Aorta (tissue), 5 donors: Measurements from ENCODE around the gene KMT2E. TPM values are rescaled to one million over a fixed set of nuclear protein-coding genes. Genes with fewer than 3 reads are reported as not detected.

Source experiments
- ATAC-seq: fragments of 200-7000 bp; cut with Tn5 transposase; one replicate; pipeline ENCODE4 v1.9.1; 2022; ENCODE audit warnings: moderate library complexity; ENCODE audit not compliant: low FRiP score
- DNase-seq, 2 donors: peaks; one replicate each; pipeline ENCODE4 v3.0.0-alpha.2; 2020
- H3K27ac ChIP-seq, 2 donors: one replicate each; pipeline ENCODE4 v1.5.1; 2013; ENCODE audit warnings: low read length in 2 of 2, mild to moderate bottlenecking in 2 of 2, moderate library complexity in 2 of 2, control low read depth in 1 of 2, inconsistent platforms in 1 of 2, low read depth in 1 of 2
- H3K27me3 ChIP-seq, 2 donors: one replicate each; pipeline ENCODE4 v1.6.1; 2013; ENCODE audit warnings: control low read depth in 1 of 2, low read length in 1 of 2, mild to moderate bottlenecking in 1 of 2, moderate library complexity in 1 of 2; ENCODE audit not compliant: insufficient read depth in 2 of 2, control insufficient read depth in 1 of 2
- H3K36me3 ChIP-seq, 2 donors: one replicate each; pipeline ENCODE4 v1.6.1; 2013; ENCODE audit warnings: control low read depth in 1 of 2, low read length in 1 of 2, mild to moderate bottlenecking in 1 of 2; ENCODE audit not compliant: insufficient read depth in 2 of 2, control insufficient read depth in 1 of 2
- H3K4me1 ChIP-seq, 2 donors: one replicate each; pipeline ENCODE4 v1.6.1; 2013; ENCODE audit warnings: low read length in 2 of 2, control low read depth in 1 of 2, mild to moderate bottlenecking in 1 of 2, moderate library complexity in 1 of 2; ENCODE audit not compliant: insufficient read depth in 2 of 2, control insufficient read depth in 1 of 2
- H3K4me3 ChIP-seq, 2 donors: one replicate each; pipeline ENCODE4 v1.5.1; 2013; ENCODE audit warnings: low read length in 2 of 2, control low read depth in 1 of 2, mild to moderate bottlenecking in 1 of 2
- H3K9me3 ChIP-seq: one replicate; pipeline ENCODE4 v1.6.1; 2013; ENCODE audit warnings: mild to moderate bottlenecking, low read length; ENCODE audit not compliant: control insufficient read depth
- WGBS, 2 donors: extraction: QIAGEN DNeasy Blood & Tissue Kit; methylation state at CpG; one replicate each; pipeline ENCODE4 v1.1.7; 2013; 5-methylcytosine and 5-hydroxymethylcytosine counted together
- intact Hi-C, 2 donors: fragments of 100-400 bp; cut with DNase I; formaldehyde crosslinking; loops; one replicate each; pipeline versions ENCODE4 v1.14.2 to v1.15.0; 2022
- long read RNA-seq, 2 donors: library from polyadenylated mRNA; unstranded; transcript quantifications; one replicate each; pipeline ENCODE4 v2.0.0, GENCODE V29; 2020 to 2021
- polyA plus RNA-seq, 2 donors: library from polyadenylated mRNA; stranded (reverse); fragments of 200-250 nt; gene quantifications; one replicate each; pipeline ENCODE4 v1.2.3, GENCODE V29; 2013
- total RNA-seq, 2 donors: library from RNA; stranded (reverse); fragmentation: NEBNext Ultra II Directional; extraction: Animal tissue kit (Norgen Biotek cat#: 25700); gene quantifications; one replicate each; pipeline ENCODE4 v1.2.1, GENCODE V29; 2021
- donor health status: healthy with polysubstance abuse.
- donor health status: Bipolar disorder and iron deficiency.
- donor health status: DM: no; HTN: no; CAD: no.
- donor health status: DM: no; HTN: no; CAD: no.
- donor health status: DM: yes; HTN: yes; CAD: no.

The KMT2E gene, protein sequence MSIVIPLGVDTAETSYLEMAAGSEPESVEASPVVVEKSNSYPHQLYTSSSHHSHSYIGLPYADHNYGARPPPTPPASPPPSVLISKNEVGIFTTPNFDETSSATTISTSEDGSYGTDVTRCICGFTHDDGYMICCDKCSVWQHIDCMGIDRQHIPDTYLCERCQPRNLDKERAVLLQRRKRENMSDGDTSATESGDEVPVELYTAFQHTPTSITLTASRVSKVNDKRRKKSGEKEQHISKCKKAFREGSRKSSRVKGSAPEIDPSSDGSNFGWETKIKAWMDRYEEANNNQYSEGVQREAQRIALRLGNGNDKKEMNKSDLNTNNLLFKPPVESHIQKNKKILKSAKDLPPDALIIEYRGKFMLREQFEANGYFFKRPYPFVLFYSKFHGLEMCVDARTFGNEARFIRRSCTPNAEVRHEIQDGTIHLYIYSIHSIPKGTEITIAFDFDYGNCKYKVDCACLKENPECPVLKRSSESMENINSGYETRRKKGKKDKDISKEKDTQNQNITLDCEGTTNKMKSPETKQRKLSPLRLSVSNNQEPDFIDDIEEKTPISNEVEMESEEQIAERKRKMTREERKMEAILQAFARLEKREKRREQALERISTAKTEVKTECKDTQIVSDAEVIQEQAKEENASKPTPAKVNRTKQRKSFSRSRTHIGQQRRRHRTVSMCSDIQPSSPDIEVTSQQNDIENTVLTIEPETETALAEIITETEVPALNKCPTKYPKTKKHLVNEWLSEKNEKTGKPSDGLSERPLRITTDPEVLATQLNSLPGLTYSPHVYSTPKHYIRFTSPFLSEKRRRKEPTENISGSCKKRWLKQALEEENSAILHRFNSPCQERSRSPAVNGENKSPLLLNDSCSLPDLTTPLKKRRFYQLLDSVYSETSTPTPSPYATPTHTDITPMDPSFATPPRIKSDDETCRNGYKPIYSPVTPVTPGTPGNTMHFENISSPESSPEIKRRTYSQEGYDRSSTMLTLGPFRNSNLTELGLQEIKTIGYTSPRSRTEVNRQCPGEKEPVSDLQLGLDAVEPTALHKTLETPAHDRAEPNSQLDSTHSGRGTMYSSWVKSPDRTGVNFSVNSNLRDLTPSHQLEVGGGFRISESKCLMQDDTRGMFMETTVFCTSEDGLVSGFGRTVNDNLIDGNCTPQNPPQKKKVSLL (N-terminal part only)
- total RNA-seq (100 to 1,000 TPM; 143 to 156 TPM), polyA plus RNA-seq (10 to 100 TPM; 16.5 to 25.4 TPM)
- long read RNA-seq, donor 1, transcript KMT2E-207 (15 exons, 2,523 nt): minor isoform, 8 of 380 reads
- long read RNA-seq, donor 1, transcript KMT2E-214 (7 exons, 1,133 nt): major isoform, 14 of 380 reads
- long read RNA-seq, donor 1, partial matches to known transcripts: 122 of 380 reads
- long read RNA-seq, donor 1, other reads (novel, unspliced or antisense): 236 of 380 reads
- long read RNA-seq, donor 2, partial matches to known transcripts: 17 of 76 reads
- long read RNA-seq, donor 2, other reads (novel, unspliced or antisense): 58 of 76 reads

DNA sequence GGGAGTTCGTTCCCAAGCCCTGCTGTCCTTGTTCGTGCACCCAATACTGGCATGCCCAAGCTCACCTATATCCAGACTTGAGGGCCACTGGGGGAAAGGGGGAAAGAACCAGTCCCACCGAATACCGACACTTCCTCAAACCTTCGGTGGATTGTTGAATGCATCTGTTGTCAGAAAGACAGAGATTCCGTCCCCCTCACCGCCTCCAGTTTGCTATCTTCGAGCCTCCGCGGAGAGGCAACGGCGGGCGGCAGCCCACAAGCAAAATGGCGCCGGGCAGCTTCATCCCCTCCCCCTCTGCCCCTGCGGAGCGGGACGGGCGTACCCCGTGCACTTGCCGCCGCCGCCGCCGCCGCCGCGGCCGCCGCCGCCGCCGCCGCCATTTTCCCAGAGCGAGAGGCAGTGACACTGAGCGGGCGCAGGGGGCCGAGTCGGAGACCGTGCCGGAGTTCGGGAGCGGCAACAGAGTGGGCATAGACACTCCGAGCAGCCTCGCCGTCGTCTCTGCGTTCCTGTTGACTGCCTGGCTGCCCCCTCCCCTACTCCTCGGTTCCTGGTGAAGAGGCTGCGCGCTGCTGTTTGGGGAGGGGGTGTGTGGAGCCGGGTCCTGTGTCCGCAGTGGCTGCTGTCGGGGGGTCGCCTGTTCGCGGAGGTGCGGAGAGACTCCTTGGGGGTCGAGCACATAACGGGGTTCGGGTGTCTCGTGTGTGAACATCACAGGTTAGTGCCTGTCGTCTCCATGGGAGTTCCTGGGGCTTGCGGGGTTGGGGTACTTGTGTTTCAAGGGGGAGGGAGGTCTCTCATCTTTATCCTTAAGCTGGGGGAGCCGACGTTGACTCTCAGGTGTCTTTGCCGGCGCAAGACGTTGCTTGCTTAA is at the start of gene KMT2E:
Gene KMT2E (plus strand): TSS at position 390 of the 877 bp plus-strand sequence. CDS start 26,748 bp downstream, outside the sequence.
- H3K4me3 ChIP-seq: peak within 1 kb of the TSS; percentile 86 to 91
- DNase-seq: peak; percentile 95 to 96
- H3K9me3 ChIP-seq: no peaks in the 10 kb centered on the region
- H3K36me3 ChIP-seq: no peaks in the 10 kb centered on the region
- WGBS, 2 donors: 0 to 1% methylated on average over 48 to 69 of the region's 69 CpGs
- ATAC-seq: peak; percentile 86
- intact Hi-C loops: loop anchor here (2.0 to 10.0 kb wide), 3 partner anchors 29 to 69 kb away; no protein-coding TSS in a partner anchor
- H3K4me1 ChIP-seq: no peaks in the 10 kb centered on the region
- no peaks in the 10 kb centered on the region for H3K27me3 ChIP-seq
- H3K27ac ChIP-seq: peak within 1 kb of the TSS; percentile 96 to 99

DNA sequence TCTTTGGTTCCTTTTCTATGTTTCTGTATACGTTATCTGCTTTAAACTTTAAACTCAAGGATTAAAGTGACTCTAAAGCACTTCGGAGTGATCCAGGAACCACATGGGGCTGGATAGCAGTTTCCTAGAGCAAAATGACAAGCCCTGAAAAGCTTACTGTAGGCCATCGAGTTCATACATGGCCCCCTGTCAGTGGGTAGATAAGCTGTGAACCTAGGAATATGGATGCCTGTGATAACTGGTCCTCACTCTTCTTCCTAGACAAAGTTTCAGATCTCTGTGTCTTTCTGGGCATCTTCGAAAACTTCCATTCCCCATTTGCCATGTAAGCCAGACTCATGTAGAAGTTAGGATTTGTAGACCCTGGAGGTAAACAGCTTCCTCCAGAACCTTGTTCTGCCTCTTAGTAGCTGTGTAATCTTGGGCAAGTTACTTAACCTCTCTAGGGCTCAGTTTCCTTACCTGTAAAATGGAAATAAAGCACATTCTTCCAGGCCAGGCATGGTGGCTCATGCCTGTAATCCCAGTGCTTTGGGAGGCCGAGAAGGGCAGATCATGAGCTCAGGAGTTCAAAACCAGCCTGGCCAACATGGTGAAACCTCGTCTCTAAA is 49.3 kb upstream of the KMT2E start:
- Histone ChIP-seq H3K27ac (peak overlapping the region; percentile 14 to 74), H3K9me3 (no peaks in the 10 kb centered on the region)
- intact Hi-C loops: no loop called here

GRCh38 chr7:104966022-104966421 is 48.0 kb upstream of the KMT2E start:
- no peak for DNase-seq
- intact Hi-C loops: no loop called here
- ATAC-seq: no peak
- Histone ChIP-seq H3K27ac (no peak overlapping the region), H3K4me3 (no peak overlapping the region), H3K4me1 (peaks cover 2 to 11% of the 10 kb centered on the region in 2 donors), H3K36me3 (no peaks in the 10 kb centered on the region), H3K27me3 (no peaks in the 10 kb centered on the region), H3K9me3 (no peaks in the 10 kb centered on the region)
- WGBS, 2 donors: 93 to 94% methylated on average over 2 of the region's 2 CpGs

More for the DNA sequence above, 49.3 kb upstream of the KMT2E start:
- Histone ChIP-seq H3K4me3 (no peak overlapping the region), H3K27me3 (no peaks in the 10 kb centered on the region), H3K36me3 (no peaks in the 10 kb centered on the region), H3K4me1 (peaks cover 2 to 14% of the 10 kb centered on the region in 2 donors)
- DNase-seq: no peak
- ATAC-seq: no peak
- 47 to 50% methylated on average over 6 of the region's 6 CpGs for WGBS, 2 donors

DNA sequence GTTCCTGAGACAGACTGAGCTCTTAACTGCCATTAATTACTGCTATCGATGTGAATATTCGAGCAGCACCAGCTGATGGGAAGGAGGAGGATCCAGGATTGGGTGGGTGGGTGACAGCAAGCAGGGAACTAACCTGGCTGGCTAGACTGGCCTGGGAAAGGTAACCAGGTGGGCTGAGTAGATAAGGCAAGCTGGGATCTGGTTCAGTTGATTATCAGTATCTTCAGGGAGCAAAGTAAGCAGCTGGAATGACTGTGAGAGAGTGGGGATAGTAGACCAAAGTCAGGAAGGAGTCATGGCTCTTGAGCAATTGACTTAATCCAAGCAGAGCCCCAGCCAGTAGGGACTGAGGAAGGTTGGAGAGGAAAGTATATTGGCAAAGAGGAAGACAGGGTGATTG is 46.9 kb upstream of the KMT2E start:
- intact Hi-C loops: no loop called here
- Histone ChIP-seq H3K4me3 (no peak overlapping the region), H3K36me3 (no peaks in the 10 kb centered on the region), H3K27ac (no peak overlapping the region), H3K4me1 (peaks cover 2 to 11% of the 10 kb centered on the region in 2 donors), H3K9me3 (no peaks in the 10 kb centered on the region), H3K27me3 (no peaks in the 10 kb centered on the region)
- 98% methylated on average over 2 of the region's 2 CpGs for WGBS, 2 donors
- ATAC-seq (no peak), DNase-seq (no peak)

DNA sequence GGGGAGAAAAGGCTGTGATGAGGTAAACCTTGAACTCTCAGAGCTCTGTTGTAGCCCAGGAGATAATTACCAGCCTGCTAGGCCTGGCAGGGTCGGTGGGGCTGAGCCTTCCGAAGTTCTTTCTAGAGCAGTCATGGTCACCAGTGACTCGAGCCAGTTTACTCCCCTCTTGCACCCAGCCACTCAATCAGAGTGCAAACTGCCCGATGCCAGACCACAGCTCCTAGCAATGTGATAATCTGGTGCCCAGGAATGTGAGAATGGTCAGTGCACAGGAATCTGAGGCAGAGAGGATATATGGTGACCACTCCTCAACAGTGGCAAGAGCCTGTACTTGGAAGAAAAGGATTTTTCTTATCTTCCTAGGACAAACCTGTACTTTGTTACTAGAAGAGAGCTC is 46.4 kb upstream of the KMT2E start:
- ATAC-seq: no peak

DNA sequence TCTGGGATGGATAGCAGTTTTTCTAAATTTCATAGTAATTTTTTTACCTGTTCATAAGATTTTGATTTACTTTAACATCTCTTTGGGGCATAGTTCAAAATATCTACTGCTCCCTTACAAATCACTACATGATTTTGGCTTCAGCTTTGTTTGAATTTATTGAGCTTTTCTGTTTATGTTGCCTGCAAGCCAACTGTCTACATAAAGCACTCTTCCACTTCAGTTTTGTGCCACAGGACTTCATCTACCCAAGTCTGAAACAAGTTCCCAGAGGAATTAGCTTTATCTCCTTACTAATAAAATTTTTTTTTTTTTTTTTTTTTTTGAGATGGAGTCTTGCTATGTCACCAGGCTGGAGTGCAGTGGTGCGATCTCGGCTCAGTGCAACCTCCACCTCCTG is 45.4 kb upstream of the KMT2E start:
- WGBS, 2 donors: 0 to 4% methylated on average over 2 of the region's 2 CpGs

More for the DNA sequence above, 46.4 kb upstream of the KMT2E start:
- Histone ChIP-seq H3K36me3 (no peaks in the 10 kb centered on the region), H3K4me1 (peaks cover 2 to 11% of the 10 kb centered on the region in 2 donors), H3K27me3 (no peaks in the 10 kb centered on the region), H3K27ac (peak overlapping the region in 1 of 2 donors; percentile 25), H3K4me3 (no peak overlapping the region), H3K9me3 (no peaks in the 10 kb centered on the region)
- intact Hi-C loops: no loop called here
- peak in 1 of 2 donors; percentile 55 for DNase-seq
- 8 to 16% methylated on average over 4 of the region's 4 CpGs for WGBS, 2 donors

GRCh38 chr7:104969183-104969582 is 44.8 kb upstream of the KMT2E start:
- H3K4me3 ChIP-seq: no peak overlapping the region
- H3K4me1 ChIP-seq: peaks cover 5 to 19% of the 10 kb centered on the region in 2 donors
- H3K36me3 ChIP-seq: no peaks in the 10 kb centered on the region
- DNase-seq (no peak), ATAC-seq (no peak)
- H3K27ac ChIP-seq: no peak overlapping the region
- no peaks in the 10 kb centered on the region for H3K9me3 ChIP-seq
- no peaks in the 10 kb centered on the region for H3K27me3 ChIP-seq
- WGBS, 2 donors: 60 to 68% methylated on average over 2 of the region's 2 CpGs
- intact Hi-C loops: no loop called here

More for the DNA sequence above, 45.4 kb upstream of the KMT2E start:
- Histone ChIP-seq H3K36me3 (no peaks in the 10 kb centered on the region), H3K9me3 (no peaks in the 10 kb centered on the region), H3K27ac (no peak overlapping the region), H3K4me3 (no peak overlapping the region), H3K4me1 (peaks cover 5 to 19% of the 10 kb centered on the region in 2 donors), H3K27me3 (no peaks in the 10 kb centered on the region)
- DNase-seq (no peak), ATAC-seq (no peak)
- intact Hi-C loops: no loop called here
